Measurements from ENCODE around the gene CMTM8.

CMTM8 gene

DNA sequence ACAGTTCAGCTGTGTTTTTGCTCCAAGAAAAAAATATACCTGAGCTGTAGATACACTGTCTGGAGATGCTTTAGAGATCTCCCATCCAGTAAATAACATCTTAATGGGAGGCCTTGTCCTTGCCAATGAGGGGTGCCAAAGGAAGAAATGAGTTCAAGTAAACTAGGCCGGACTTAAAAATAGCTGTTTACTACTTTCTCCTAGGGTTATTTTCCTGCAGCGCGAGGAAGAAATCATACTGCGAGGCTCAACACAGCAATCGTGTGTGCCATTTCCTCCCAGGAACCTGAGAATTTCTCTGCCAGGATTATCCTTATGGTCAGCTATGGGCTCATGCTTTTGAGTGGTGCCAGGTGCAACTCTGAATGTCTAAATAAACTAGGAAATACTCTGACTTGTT lies 71.9 kb downstream of the CMTM8 start:
- DNase-seq: no peak

DNA sequence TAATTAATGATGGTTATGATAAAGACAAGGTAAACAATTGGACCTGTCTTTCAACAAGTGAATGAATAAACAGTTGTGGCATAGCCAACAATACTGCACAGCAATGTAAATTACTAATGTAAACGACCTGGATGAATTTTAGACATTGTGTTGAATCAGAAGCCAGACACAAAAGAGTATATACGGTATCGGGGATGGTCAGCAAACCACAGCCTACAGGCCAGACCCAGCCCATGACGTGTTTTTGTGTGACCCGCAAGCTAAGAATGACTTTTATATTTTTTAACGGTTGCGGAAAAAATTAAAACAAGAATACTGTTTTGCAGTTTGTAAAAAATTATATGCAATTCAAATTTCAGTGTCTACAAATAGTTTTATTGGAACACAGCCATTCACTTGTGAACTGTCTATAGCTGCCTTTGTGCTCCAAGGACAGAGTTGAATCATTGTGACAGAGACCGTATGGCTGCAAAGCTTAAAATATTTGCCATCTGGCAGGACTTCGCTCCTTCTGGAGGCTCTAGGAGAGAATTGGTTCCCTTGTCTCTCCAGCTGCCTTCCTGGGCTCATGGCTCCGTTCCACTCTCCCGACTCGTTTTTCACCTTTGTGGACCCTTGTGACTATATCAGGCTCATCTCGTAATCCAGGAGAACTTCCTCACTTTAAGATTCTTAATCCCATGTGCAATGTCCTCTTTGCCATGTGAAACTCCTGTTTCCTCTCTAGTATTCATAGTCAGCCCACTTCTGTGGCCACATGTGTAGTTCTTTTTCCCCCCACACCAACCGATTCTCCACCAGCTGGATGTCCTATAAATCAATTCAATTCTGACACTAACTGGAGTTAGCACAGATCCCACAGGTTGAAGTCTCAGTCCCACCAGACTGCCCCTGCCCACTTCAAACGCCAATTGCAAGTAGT lies 72.7 kb downstream of the CMTM8 start:
- no peak for DNase-seq

GRCh38 chr3:32312251-32312650 lies 73.8 kb downstream of the CMTM8 start:
- DNase-seq: no peak

- no peak for DNase-seq
Observed at GRCh38 chr3:32313169-32313568, 74.7 kb downstream of the CMTM8 start.

GRCh38 chr3:32313723-32314473 lies 75.4 kb downstream of the CMTM8 start:
- DNase-seq: no peak

DNA sequence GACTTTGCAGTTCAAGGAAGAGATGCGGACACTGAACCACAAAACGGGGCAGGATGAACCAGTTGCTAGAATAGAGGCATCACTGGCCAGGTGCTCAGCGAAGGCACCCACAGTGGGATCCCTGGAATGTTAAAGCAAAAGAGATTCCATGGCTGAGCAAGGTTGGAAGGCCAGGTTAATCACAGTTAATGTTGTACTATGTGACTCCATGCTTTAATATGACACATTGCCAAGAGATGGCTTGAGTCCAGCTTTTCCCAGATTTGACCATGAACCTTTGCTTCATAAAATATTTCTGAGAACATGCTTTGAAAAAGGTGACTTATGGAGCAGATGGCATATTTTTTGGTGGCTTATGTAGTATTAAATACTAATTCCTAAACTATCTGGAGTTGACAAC lies 77.0 kb downstream of the CMTM8 start:
- no peak for DNase-seq

- DNase-seq: no peak
Observed at GRCh38 chr3:32316319-32316718, 77.8 kb downstream of the CMTM8 start.

DNA sequence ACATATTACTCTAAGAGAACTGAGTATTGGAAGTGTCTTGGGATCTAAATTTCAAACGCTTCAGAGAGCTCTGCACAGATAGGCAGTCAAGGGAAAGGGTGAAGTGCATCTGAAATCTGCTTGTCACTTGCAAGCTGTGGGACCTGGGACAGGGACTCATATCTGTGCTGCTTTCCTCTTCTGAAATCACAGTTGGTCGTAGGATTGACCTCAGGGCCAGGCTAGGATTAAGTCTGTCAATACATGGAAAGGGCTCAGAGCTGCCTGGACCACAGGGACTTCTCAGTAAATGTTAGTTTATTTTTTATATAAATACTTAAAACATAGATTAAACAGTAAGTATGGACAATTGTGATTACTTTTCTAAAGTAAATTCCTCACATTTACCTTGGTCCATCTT lies 78.5 kb downstream of the CMTM8 start:
- no peak for DNase-seq

- DNase-seq: no peak
Observed at GRCh38 chr3:32319607-32320006, 81.1 kb downstream of the CMTM8 start.

GRCh38 chr3:32320080-32320479 lies 81.6 kb downstream of the CMTM8 start:
- no peak for DNase-seq

DNA sequence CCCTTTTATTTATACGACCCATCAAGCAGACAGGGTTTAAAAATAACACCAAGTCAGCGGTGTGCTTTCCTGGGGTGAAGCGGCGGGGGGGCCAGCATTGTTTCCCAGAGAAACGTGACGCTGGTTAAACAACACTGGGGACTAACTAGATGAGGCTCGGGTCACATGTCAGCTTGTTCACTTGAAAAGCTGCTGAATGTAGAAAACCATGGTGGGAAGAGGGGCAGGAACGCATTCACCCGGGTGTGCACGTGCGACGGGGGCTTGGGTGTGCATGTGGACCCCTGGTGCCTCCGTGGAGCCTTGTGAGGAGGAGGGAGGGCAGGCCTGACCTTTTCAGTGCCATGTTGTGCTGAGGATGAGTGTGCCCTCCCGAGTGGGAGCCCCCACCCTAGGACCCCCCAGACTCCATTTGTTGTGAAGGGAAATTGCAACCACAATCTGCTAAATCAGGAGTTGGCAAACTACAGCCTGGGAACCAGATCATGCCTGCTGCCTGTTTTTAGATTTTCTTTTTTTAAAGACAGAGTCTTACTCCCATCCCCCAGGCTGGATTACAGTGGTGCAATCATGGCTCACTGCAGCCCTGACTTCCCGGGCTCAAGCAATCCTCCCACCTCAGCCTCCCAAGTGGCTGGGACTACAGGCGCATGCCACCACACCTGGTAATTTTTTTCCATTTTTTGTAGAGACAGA lies 82.8 kb downstream of the CMTM8 start:
- DNase-seq: peak; percentile 84

GRCh38 chr3:32322311-32322710 lies 83.8 kb downstream of the CMTM8 start:
- no peak for DNase-seq

DNA sequence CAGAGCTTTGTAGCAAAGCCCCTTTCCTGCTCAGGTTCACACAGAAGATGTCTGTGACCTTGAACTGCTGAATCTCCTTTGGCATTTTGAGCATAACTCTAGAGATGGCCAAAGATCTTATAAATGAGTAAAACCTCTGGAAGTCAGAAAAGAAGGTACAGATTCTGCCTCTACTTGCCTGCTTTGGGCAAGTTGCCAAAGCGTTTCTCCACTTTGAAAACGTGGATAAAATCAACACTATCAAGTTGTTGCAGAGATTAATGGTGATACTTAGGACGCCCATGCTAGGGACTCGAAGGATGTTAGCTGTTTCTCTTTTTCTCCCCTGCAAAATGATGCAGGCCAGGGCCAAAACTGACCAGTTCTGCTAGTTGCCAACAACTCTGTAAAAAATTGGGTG lies 85.1 kb downstream of the CMTM8 start:
- DNase-seq: peak; percentile 30

GRCh38 chr3:32325201-32325600 lies 86.7 kb downstream of the CMTM8 start:
- DNase-seq: no peak

- DNase-seq: peak; percentile 43
Observed at GRCh38 chr3:32325927-32326326, 87.4 kb downstream of the CMTM8 start.

- DNase-seq: no peak
Observed at GRCh38 chr3:32326795-32327194, 88.3 kb downstream of the CMTM8 start.

- DNase-seq: no peak
Observed at GRCh38 chr3:32334675-32335074, 96.2 kb downstream of the CMTM8 start.

DNA sequence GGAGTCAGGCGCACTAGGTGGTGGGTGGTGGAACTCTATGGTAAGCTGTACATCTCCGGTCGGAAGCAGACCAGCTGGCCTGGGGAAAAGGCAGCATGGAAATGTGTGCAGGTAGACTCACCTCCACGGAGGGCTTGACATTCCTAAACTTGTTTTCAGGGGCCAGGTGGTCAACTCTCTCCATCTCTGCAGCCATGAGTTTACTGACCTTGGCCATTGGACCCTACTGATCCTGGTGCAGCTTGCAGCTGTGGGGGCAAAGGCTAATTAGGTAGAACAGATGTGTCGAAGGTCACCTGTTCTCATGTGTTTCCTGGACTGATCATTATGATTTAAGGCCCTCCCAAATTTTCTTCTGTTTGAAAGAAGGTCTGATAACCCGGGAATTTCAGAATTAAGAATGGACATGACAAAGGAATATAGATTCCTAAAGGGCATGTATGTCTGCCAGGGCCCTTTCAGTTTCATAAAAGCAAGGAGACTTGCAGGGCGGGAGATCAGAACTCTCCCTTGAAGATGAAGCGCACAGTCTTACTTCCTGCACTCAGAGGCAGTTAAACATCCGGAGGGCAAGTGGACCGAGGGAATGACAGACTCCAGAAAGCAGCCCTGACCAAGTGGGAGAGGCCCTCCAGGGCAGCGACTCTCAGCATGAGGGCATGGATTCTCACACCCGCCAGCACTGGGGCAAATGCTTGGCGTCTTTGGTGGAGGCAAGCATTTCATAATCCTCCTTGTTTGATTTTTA lies 97.1 kb downstream of the CMTM8 start:
- DNase-seq: no peak

DNA sequence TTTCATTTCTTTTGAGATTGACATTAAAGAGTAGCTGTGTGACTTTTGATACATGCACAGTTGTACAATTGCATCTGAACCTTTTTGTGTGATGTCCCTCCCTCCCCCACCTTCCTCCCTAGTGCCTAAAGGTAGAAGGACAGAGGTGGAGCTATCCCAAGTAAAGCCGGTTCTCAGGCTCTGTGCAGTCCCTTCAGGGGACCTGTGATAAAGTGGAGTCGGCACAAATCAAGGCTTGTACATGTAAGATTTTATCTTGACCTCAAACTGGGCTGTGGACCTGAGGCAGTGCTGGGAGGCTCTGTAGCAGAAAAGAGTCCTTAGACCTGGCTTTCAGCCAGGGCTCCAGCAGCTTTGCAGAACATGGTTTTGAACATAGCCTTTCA lies 97.6 kb downstream of the CMTM8 start:
- no peak for DNase-seq

GRCh38 chr3:32337505-32337904 lies 99.0 kb downstream of the CMTM8 start:
- DNase-seq: no peak

DNA sequence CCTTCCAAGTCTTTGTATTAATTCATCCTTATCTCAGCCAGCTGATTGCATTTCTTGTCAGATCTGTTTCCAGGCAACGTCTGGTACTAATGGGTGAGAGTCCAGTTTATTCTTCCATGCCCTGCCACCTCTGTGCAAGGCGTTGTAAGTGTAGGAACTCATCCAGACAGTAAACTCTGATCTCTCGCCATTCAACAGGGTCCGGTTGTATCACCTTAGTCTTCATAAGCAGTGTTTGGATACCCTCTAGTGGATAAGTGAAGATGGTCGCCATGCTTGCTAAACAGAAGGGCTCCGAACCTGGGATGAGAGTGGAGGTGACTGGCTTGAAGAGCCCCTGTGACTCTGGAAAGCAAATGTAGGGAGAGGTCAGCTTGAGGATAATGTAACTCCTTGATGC lies 101.6 kb downstream of the CMTM8 start:
- DNase-seq: peak; percentile 51

GRCh38 chr3:32340611-32341365 lies 102.3 kb downstream of the CMTM8 start:
- DNase-seq: no peak
